T-cell (primary cell): ENCODE results near the gene MAPT. TPM values are rescaled to one million over a fixed set of nuclear protein-coding genes. Genes with fewer than 3 reads are reported as not detected.

Experiments used
- ATAC-seq, 4 experiments: fragments of 200-7000 bp in 3 of 4; fragments of 150-1000 bp in 1 of 4; cut with Tn5 transposase; replicated peaks in 1 of 4; 1 replicate in 3 of 4; 2 replicates in 1 of 4; pipeline ENCODE4 v1.10.0; 2021; ENCODE audit warnings: moderate library complexity in 3 of 4, mild to moderate bottlenecking in 2 of 4, moderate number of reproducible peaks in 1 of 4
- CTCF ChIA-PET, 2 donors: fragments of 300-600 bp; sonication (Branson Sonifier 250); formaldehyde crosslinking; loops; one replicate each; lab custom pipeline; 2022; ENCODE audit warnings: antibody characterized with exemption in 2 of 2; lab: Charles Lee
- POLR2A ChIA-PET, 2 donors: fragments of 300-600 bp; sonication (Branson Sonifier 250); formaldehyde crosslinking; loops; one replicate each; lab custom pipeline; 2022; ENCODE audit warnings: antibody characterized with exemption in 2 of 2; lab: Charles Lee
- DNase-seq, 35 experiments: peaks; one replicate each; pipeline versions ENCODE4 v3.0.0 to v3.0.0-alpha.2; 2013 to 2023
- H3K27ac ChIP-seq: one replicate; pipeline ENCODE4 v1.5.1; 2013; ENCODE audit warnings: low read length
- H3K27me3 ChIP-seq, 2 experiments: replicated peaks in 1 of 2; 1 replicate in 1 of 2; 2 replicates in 1 of 2; pipeline versions ENCODE4 v1.6.1 to v1.7.0; 2013; ENCODE audit warnings: low read length in 1 of 2, mixed read lengths in 1 of 2; ENCODE audit not compliant: control insufficient read depth in 2 of 2, insufficient read depth in 2 of 2; ENCODE audit errors: extremely low read depth in 1 of 2
- H3K36me3 ChIP-seq, 2 donors: 1 replicate in 1 of 2; 2 replicates in 1 of 2; pipeline versions ENCODE4 v1.6.1 to v1.7.0; 2013; ENCODE audit warnings: low read length in 1 of 2; ENCODE audit not compliant: control insufficient read depth in 2 of 2, insufficient read depth in 1 of 2; ENCODE audit errors: extremely low read depth in 1 of 2
- H3K4me1 ChIP-seq, 2 experiments: 1 replicate in 1 of 2; 2 replicates in 1 of 2; pipeline versions ENCODE4 v1.6.1 to v1.7.0; 2013; ENCODE audit warnings: low read length in 2 of 2, mixed read lengths in 1 of 2; ENCODE audit not compliant: insufficient read depth in 2 of 2, control insufficient read depth in 1 of 2; ENCODE audit errors: extremely low read depth in 1 of 2
- H3K4me3 ChIP-seq, 2 donors: 1 replicate in 1 of 2; 2 replicates in 1 of 2; pipeline versions ENCODE4 v1.5.1 to v1.7.0; 2013; ENCODE audit warnings: mild to moderate bottlenecking in 2 of 2, low read length in 1 of 2, moderate library complexity in 1 of 2; ENCODE audit not compliant: control insufficient read depth in 1 of 2; ENCODE audit errors: extremely low read depth in 1 of 2
- H3K9me3 ChIP-seq: 2 replicates; pipeline ENCODE4 v1.7.0; 2013
- H3K27ac Mint-ChIP-seq, 2 donors: one replicate each; pipeline ENCODE4 v1.8.0; 2020 to 2021; ENCODE audit warnings: mild to moderate bottlenecking in 2 of 2, mixed read lengths in 2 of 2
- H3K27me3 Mint-ChIP-seq, 2 donors: one replicate each; pipeline ENCODE4 v1.8.0; 2021 to 2022; ENCODE audit warnings: mixed read lengths in 2 of 2
- H3K36me3 Mint-ChIP-seq: one replicate; pipeline ENCODE4 v1.8.0; 2021; ENCODE audit warnings: mixed read lengths
- H3K4me1 Mint-ChIP-seq, 3 donors: one replicate each; pipeline ENCODE4 v1.8.0; 2020 to 2022; ENCODE audit warnings: mixed read lengths in 3 of 3, mild to moderate bottlenecking in 1 of 3
- H3K4me3 Mint-ChIP-seq, 3 donors: one replicate each; pipeline ENCODE4 v1.8.0; 2020 to 2022; ENCODE audit warnings: mild to moderate bottlenecking in 3 of 3, mixed read lengths in 3 of 3, moderate library complexity in 3 of 3
- H3K9me3 Mint-ChIP-seq, 3 donors: one replicate each; pipeline ENCODE4 v1.8.0; 2020 to 2022; ENCODE audit warnings: mixed read lengths in 3 of 3
- WGBS: methylation state at CpG from one replicate; pipeline ENCODE4 v1.1.5; 2013; ENCODE audit warnings: missing lambda C conversion rate; ENCODE audit not compliant: insufficient coverage; 5-methylcytosine and 5-hydroxymethylcytosine counted together
- total RNA-seq, 35 experiments: library from RNA in 6 of 35; stranded (reverse) in 6 of 35; fragments of 120-200 nt in 1 of 35; gene quantifications; one replicate each; pipeline versions ENCODE4 v1.2.1 to v1.2.4 and lab custom pipeline; 2013 to 2026

MAPT gene
- total RNA-seq, 5 donors from 2014 or later (not counting 1 experiment from before 2014, with no cell fraction given) = 0.86 to 1.8 (median 1.2) TPM

- Histone ChIP-seq H3K27ac (no peak overlapping the region), H3K27me3 (peaks cover 0 to 23% of the 10 kb centered on the region in 2 experiments), H3K4me3 (no peak overlapping the region), H3K9me3 (no peaks in the 10 kb centered on the region), H3K36me3 (no peaks in the 10 kb centered on the region), H3K4me1 (peaks cover 0 to 10% of the 10 kb centered on the region in 2 experiments)
- no peaks in the 10 kb centered on the region for H3K36me3 Mint-ChIP-seq
- no peak overlapping the region for H3K27ac Mint-ChIP-seq
- ChIA-PET POLR2A (no interaction called here), CTCF (interaction anchor here in 1 of 2 donors (0.6 kb wide), 1 partner anchor 144 kb away, joined by 3 read pairs; no protein-coding TSS in a partner anchor)
- ATAC-seq (no peak), DNase-seq (no peak)
- H3K27me3 Mint-ChIP-seq = peaks cover 0 to 2% of the 10 kb centered on the region in 2 donors
- H3K4me3 Mint-ChIP-seq = no peak overlapping the region
- peaks cover 0 to 5% (median 2%) of the 10 kb centered on the region in 3 donors for H3K9me3 Mint-ChIP-seq
- no peaks in the 10 kb centered on the region for H3K4me1 Mint-ChIP-seq
- WGBS = 82% methylated on average over 6 of the region's 8 CpGs
Observed at GRCh38 chr17:45975640-45976295, 81.4 kb downstream of the MAPT start.

GRCh38 chr17:45976391-45976754 lies 82.0 kb downstream of the MAPT start:
- 100% methylated on average over 2 of the region's 2 CpGs for WGBS
- H3K27ac Mint-ChIP-seq = no peak overlapping the region

DNA sequence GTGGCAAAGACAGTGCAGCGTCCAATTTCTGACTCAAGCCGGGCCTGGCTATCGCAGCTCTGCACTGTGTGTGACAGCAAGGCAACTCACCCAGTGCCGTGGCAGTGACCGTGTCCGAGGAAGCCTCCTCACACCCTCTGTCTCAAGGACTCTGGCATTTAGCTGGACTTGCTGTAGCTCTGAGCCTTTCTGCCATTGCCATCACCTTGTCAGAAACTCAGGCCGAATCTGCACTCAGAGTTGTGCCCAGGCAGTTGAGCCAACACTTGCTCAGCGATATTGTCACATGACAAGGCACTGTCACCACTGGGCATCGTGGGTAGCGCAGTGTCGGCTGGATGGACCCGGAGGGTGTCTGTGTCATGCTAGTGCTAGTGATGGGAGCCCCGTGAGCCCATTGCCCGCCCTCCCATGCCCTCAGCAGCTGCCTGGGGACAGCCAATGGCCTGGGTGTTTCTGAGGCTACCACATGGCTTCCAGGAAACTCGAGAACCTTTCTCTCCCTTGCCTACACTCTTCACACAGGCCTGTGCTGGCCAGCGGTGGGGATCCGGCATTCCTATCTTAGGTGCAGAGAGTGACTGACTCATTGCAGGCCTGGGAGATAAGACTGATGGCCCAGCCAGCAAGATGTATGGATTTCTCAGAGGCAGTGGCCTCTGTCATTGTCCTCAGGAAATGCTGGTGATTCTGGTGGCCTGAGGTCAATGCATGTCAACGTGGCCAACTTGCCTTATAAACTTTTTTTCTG lies 82.6 kb downstream of the MAPT start:
- Histone ChIP-seq H3K4me3 (no peak overlapping the region), H3K9me3 (no peaks in the 10 kb centered on the region), H3K27me3 (peaks cover 0 to 20% of the 10 kb centered on the region in 2 experiments), H3K27ac (no peak overlapping the region), H3K36me3 (no peaks in the 10 kb centered on the region), H3K4me1 (peaks cover 0 to 10% of the 10 kb centered on the region in 2 experiments)
- no peak for ATAC-seq
- Mint-ChIP-seq H3K9me3 (peaks cover 0 to 5% (median 2%) of the 10 kb centered on the region in 3 donors), H3K27ac (no peak overlapping the region), H3K4me1 (no peaks in the 10 kb centered on the region), H3K4me3 (no peak overlapping the region), H3K36me3 (no peaks in the 10 kb centered on the region), H3K27me3 (peaks cover 0 to 2% of the 10 kb centered on the region in 2 donors)
- WGBS = 86% methylated on average over 16 of the region's 18 CpGs
- POLR2A ChIA-PET = no interaction called here
- no peak for DNase-seq
- CTCF ChIA-PET = no interaction called here

More at GRCh38 chr17:45976391-45976754, 82.0 kb downstream of the MAPT start:
- Mint-ChIP-seq H3K36me3 (no peaks in the 10 kb centered on the region), H3K4me3 (no peak overlapping the region), H3K9me3 (peaks cover 0 to 5% (median 2%) of the 10 kb centered on the region in 3 donors), H3K27me3 (peaks cover 0 to 2% of the 10 kb centered on the region in 2 donors), H3K4me1 (no peaks in the 10 kb centered on the region)
- H3K27me3 ChIP-seq = peaks cover 0 to 22% of the 10 kb centered on the region in 2 experiments
- POLR2A ChIA-PET = no interaction called here
- H3K4me3 ChIP-seq = no peak overlapping the region
- H3K27ac ChIP-seq = no peak overlapping the region
- no peak for DNase-seq
- H3K4me1 ChIP-seq = peaks cover 0 to 10% of the 10 kb centered on the region in 2 experiments
- no peak for ATAC-seq
- H3K36me3 ChIP-seq = no peaks in the 10 kb centered on the region
- H3K9me3 ChIP-seq = no peaks in the 10 kb centered on the region
- CTCF ChIA-PET = interaction anchor here in 1 of 2 donors (0.6 kb wide), 1 partner anchor 144 kb away, joined by 3 read pairs; no protein-coding TSS in a partner anchor

DNA sequence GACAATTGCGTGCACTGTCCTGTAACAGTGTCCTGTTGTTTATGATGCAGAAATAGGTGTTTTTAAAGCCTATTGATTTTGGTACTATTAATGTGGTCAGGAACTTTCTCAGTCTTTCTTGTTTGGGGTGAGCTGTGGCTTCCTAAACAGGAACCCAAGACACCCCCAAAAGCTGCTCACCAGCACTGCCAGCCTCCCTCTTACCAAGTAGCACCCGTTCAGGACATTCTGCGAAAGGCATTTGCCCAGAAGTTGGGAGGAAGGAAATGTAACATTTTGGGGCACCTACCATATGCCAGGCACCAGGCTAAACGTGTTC lies 83.1 kb downstream of the MAPT start:
- no peak overlapping the region for H3K4me3 Mint-ChIP-seq

GRCh38 chr17:45977976-45978626 lies 83.7 kb downstream of the MAPT start:
- no peak for DNase-seq
- Histone ChIP-seq H3K27ac (no peak overlapping the region), H3K9me3 (no peaks in the 10 kb centered on the region), H3K27me3 (peaks cover 0 to 25% of the 10 kb centered on the region in 2 experiments), H3K36me3 (no peaks in the 10 kb centered on the region), H3K4me1 (peaks cover 0 to 10% of the 10 kb centered on the region in 2 experiments), H3K4me3 (no peak overlapping the region)
- H3K27me3 Mint-ChIP-seq = no peaks in the 10 kb centered on the region
- no peak for ATAC-seq
- ChIA-PET POLR2A (interaction anchor here in 1 of 2 donors (0.7 kb wide), 1 partner anchor 62 kb away, joined by 5 read pairs; no protein-coding TSS in a partner anchor), CTCF (no interaction called here)
- 75% methylated on average over 2 of the region's 3 CpGs for WGBS
- H3K4me3 Mint-ChIP-seq = no peak overlapping the region
- no peaks in the 10 kb centered on the region for H3K4me1 Mint-ChIP-seq
- H3K9me3 Mint-ChIP-seq = no peaks in the 10 kb centered on the region
- H3K36me3 Mint-ChIP-seq = no peaks in the 10 kb centered on the region
- H3K27ac Mint-ChIP-seq = no peak overlapping the region

More for the DNA sequence above, 83.1 kb downstream of the MAPT start:
- DNase-seq = no peak
- no peaks in the 10 kb centered on the region for H3K27me3 Mint-ChIP-seq
- H3K9me3 Mint-ChIP-seq = peaks cover 0 to 2% (median 0%) of the 10 kb centered on the region in 3 donors
- ChIA-PET POLR2A (interaction anchor here in 1 of 2 donors (0.7 kb wide), 1 partner anchor 62 kb away, joined by 5 read pairs; no protein-coding TSS in a partner anchor), CTCF (no interaction called here)
- Histone ChIP-seq H3K4me3 (no peak overlapping the region), H3K36me3 (no peaks in the 10 kb centered on the region), H3K4me1 (peaks cover 0 to 10% of the 10 kb centered on the region in 2 experiments), H3K27me3 (peaks cover 0 to 19% of the 10 kb centered on the region in 2 experiments), H3K27ac (no peak overlapping the region), H3K9me3 (no peaks in the 10 kb centered on the region)
- ATAC-seq = no peak
- no CpG with 5 or more reads among the region's 4 CpGs for WGBS
- H3K27ac Mint-ChIP-seq = no peak overlapping the region
- no peaks in the 10 kb centered on the region for H3K4me1 Mint-ChIP-seq
- H3K36me3 Mint-ChIP-seq = no peaks in the 10 kb centered on the region

- H3K9me3 Mint-ChIP-seq = no peaks in the 10 kb centered on the region
- no peak overlapping the region for H3K4me3 Mint-ChIP-seq
- H3K36me3 ChIP-seq = no peaks in the 10 kb centered on the region
- H3K27me3 Mint-ChIP-seq = no peaks in the 10 kb centered on the region
- peaks cover 0 to 29% of the 10 kb centered on the region in 2 experiments for H3K27me3 ChIP-seq
- no peak for DNase-seq
- no peak overlapping the region for H3K27ac ChIP-seq
- 72% methylated on average over 2 of the region's 2 CpGs for WGBS
- no peak overlapping the region for H3K27ac Mint-ChIP-seq
- no peaks in the 10 kb centered on the region for H3K9me3 ChIP-seq
- ChIA-PET POLR2A (interaction anchor here in 1 of 2 donors (0.6 kb wide), 1 partner anchor 13 kb away, joined by 5 read pairs; no protein-coding TSS in a partner anchor), CTCF (no interaction called here)
- no peaks in the 10 kb centered on the region for H3K4me1 Mint-ChIP-seq
- no peak overlapping the region for H3K4me3 ChIP-seq
- H3K4me1 ChIP-seq = peaks cover 0 to 10% of the 10 kb centered on the region in 2 experiments
- no peaks in the 10 kb centered on the region for H3K36me3 Mint-ChIP-seq
- no peak for ATAC-seq
Observed at GRCh38 chr17:45979137-45979536, 84.8 kb downstream of the MAPT start.
